ENCODE results near the gene SEMA5B.

Gene SEMA5B

GRCh38 chr3:122942937-122943827 is 84.4 kb downstream of the SEMA5B start:
- no peak overlapping the region for H3K9ac ChIP-seq (ENCODE audit: low read depth, low read length)
- H3K4me1 ChIP-seq (ENCODE audit: control insufficient read depth, insufficient read depth, low read length) = peaks cover 5% of the 10 kb centered on the region; the same call in 1 of the 2 replicates
- no peak overlapping the region for H3K4me3 ChIP-seq (ENCODE audit: low read depth, low read length)
- no peaks in the 10 kb centered on the region for H3K9me3 ChIP-seq (ENCODE audit: control insufficient read depth, insufficient read depth, low read length)
- H3K36me3 ChIP-seq (ENCODE audit: control insufficient read depth, insufficient read depth, low read length) = no peaks in the 10 kb centered on the region
- no peak overlapping the region for H3K27ac ChIP-seq (ENCODE audit: low read depth, low read length)
- H3K27me3 ChIP-seq (ENCODE audit: control insufficient read depth, insufficient read depth, low read length) = peaks cover 10% of the 10 kb centered on the region

GRCh38 chr3:122942239-122942638 is 85.3 kb downstream of the SEMA5B start:
- Histone ChIP-seq H3K4me1 (ENCODE audit: control insufficient read depth, insufficient read depth, low read length) (0 out of 2 replicates have a peak, but pooled peaks cover 5% of the 10 kb centered on the region), H3K27ac (ENCODE audit: low read depth, low read length) (no peak overlapping the region), H3K9ac (ENCODE audit: low read depth, low read length) (no peak overlapping the region)

GRCh38 chr3:122941228-122942206 is 86.0 kb downstream of the SEMA5B start:
- Histone ChIP-seq H3K4me1 (ENCODE audit: control insufficient read depth, insufficient read depth, low read length) (0 out of 2 replicates have a peak, but pooled peaks cover 5% of the 10 kb centered on the region), H3K9ac (ENCODE audit: low read depth, low read length) (no peak overlapping the region), H3K4me3 (ENCODE audit: low read depth, low read length) (no peak overlapping the region), H3K36me3 (ENCODE audit: control insufficient read depth, insufficient read depth, low read length) (no peaks in the 10 kb centered on the region), H3K27ac (ENCODE audit: low read depth, low read length) (no peak overlapping the region), H3K27me3 (ENCODE audit: control insufficient read depth, insufficient read depth, low read length) (peaks cover 10% of the 10 kb centered on the region), H3K9me3 (ENCODE audit: control insufficient read depth, insufficient read depth, low read length) (no peaks in the 10 kb centered on the region)

More at GRCh38 chr3:122942239-122942638, 85.3 kb downstream of the SEMA5B start:
- Histone ChIP-seq H3K27me3 (ENCODE audit: control insufficient read depth, insufficient read depth, low read length) (peaks cover 10% of the 10 kb centered on the region), H3K4me3 (ENCODE audit: low read depth, low read length) (no peak overlapping the region), H3K9me3 (ENCODE audit: control insufficient read depth, insufficient read depth, low read length) (no peaks in the 10 kb centered on the region), H3K36me3 (ENCODE audit: control insufficient read depth, insufficient read depth, low read length) (no peaks in the 10 kb centered on the region)

GRCh38 chr3:122940628-122941086 is 86.9 kb downstream of the SEMA5B start:
- Histone ChIP-seq H3K4me3 (ENCODE audit: low read depth, low read length) (no peak overlapping the region), H3K4me1 (ENCODE audit: control insufficient read depth, insufficient read depth, low read length) (0 out of 2 replicates have a peak, but pooled peaks cover 5% of the 10 kb centered on the region), H3K36me3 (ENCODE audit: control insufficient read depth, insufficient read depth, low read length) (no peaks in the 10 kb centered on the region)

GRCh38 chr3:122938783-122939425 is 88.7 kb downstream of the SEMA5B start:
- Histone ChIP-seq H3K27me3 (ENCODE audit: control insufficient read depth, insufficient read depth, low read length) (peaks cover 5% of the 10 kb centered on the region; the same call in 1 of the 2 replicates), H3K4me3 (ENCODE audit: low read depth, low read length) (no peak overlapping the region), H3K4me1 (ENCODE audit: control insufficient read depth, insufficient read depth, low read length) (0 out of 2 replicates have a peak, but pooled peaks cover 5% of the 10 kb centered on the region), H3K9me3 (ENCODE audit: control insufficient read depth, insufficient read depth, low read length) (no peaks in the 10 kb centered on the region), H3K36me3 (ENCODE audit: control insufficient read depth, insufficient read depth, low read length) (no peaks in the 10 kb centered on the region), H3K9ac (ENCODE audit: low read depth, low read length) (no peak overlapping the region), H3K27ac (ENCODE audit: low read depth, low read length) (no peak overlapping the region)

More at GRCh38 chr3:122940628-122941086, 86.9 kb downstream of the SEMA5B start:
- Histone ChIP-seq H3K27ac (ENCODE audit: low read depth, low read length) (no peak overlapping the region), H3K9ac (ENCODE audit: low read depth, low read length) (no peak overlapping the region), H3K9me3 (ENCODE audit: control insufficient read depth, insufficient read depth, low read length) (no peaks in the 10 kb centered on the region), H3K27me3 (ENCODE audit: control insufficient read depth, insufficient read depth, low read length) (peaks cover 10% of the 10 kb centered on the region; the same call in 1 of the 2 replicates)

GRCh38 chr3:122937745-122938144 is 89.8 kb downstream of the SEMA5B start:
- no peak overlapping the region for H3K27ac ChIP-seq (ENCODE audit: low read depth, low read length)
- no peak overlapping the region for H3K9ac ChIP-seq (ENCODE audit: low read depth, low read length)
- no peaks in the 10 kb centered on the region for H3K36me3 ChIP-seq (ENCODE audit: control insufficient read depth, insufficient read depth, low read length)
- H3K27me3 ChIP-seq (ENCODE audit: control insufficient read depth, insufficient read depth, low read length) = no peaks in the 10 kb centered on the region
- no peak overlapping the region for H3K4me3 ChIP-seq (ENCODE audit: low read depth, low read length)
- no peaks in the 10 kb centered on the region for H3K4me1 ChIP-seq (ENCODE audit: control insufficient read depth, insufficient read depth, low read length)
- H3K9me3 ChIP-seq (ENCODE audit: control insufficient read depth, insufficient read depth, low read length) = no peaks in the 10 kb centered on the region

- no peak overlapping the region for H3K4me3 ChIP-seq (ENCODE audit: low read depth, low read length)
Measured at GRCh38 chr3:122936986-122937385, 90.6 kb downstream of the SEMA5B start.

GRCh38 chr3:122936335-122936734 is 91.2 kb downstream of the SEMA5B start:
- Histone ChIP-seq H3K4me3 (ENCODE audit: low read depth, low read length) (no peak overlapping the region), H3K27ac (ENCODE audit: low read depth, low read length) (no peak overlapping the region), H3K27me3 (ENCODE audit: control insufficient read depth, insufficient read depth, low read length) (no peaks in the 10 kb centered on the region), H3K9me3 (ENCODE audit: control insufficient read depth, insufficient read depth, low read length) (no peaks in the 10 kb centered on the region), H3K4me1 (ENCODE audit: control insufficient read depth, insufficient read depth, low read length) (no peaks in the 10 kb centered on the region), H3K9ac (ENCODE audit: low read depth, low read length) (no peak overlapping the region), H3K36me3 (ENCODE audit: control insufficient read depth, insufficient read depth, low read length) (no peaks in the 10 kb centered on the region)

More at GRCh38 chr3:122936986-122937385, 90.6 kb downstream of the SEMA5B start:
- H3K9me3 ChIP-seq (ENCODE audit: control insufficient read depth, insufficient read depth, low read length) = no peaks in the 10 kb centered on the region
- no peaks in the 10 kb centered on the region for H3K4me1 ChIP-seq (ENCODE audit: control insufficient read depth, insufficient read depth, low read length)
- no peak overlapping the region for H3K27ac ChIP-seq (ENCODE audit: low read depth, low read length)
- no peaks in the 10 kb centered on the region for H3K27me3 ChIP-seq (ENCODE audit: control insufficient read depth, insufficient read depth, low read length)
- H3K36me3 ChIP-seq (ENCODE audit: control insufficient read depth, insufficient read depth, low read length) = no peaks in the 10 kb centered on the region
- H3K9ac ChIP-seq (ENCODE audit: low read depth, low read length) = no peak overlapping the region

GRCh38 chr3:122934251-122934650 is 93.3 kb downstream of the SEMA5B start:
- H3K27me3 ChIP-seq (ENCODE audit: control insufficient read depth, insufficient read depth, low read length) = no peaks in the 10 kb centered on the region
- no peaks in the 10 kb centered on the region for H3K4me1 ChIP-seq (ENCODE audit: control insufficient read depth, insufficient read depth, low read length)
- no peaks in the 10 kb centered on the region for H3K9me3 ChIP-seq (ENCODE audit: control insufficient read depth, insufficient read depth, low read length)
- H3K36me3 ChIP-seq (ENCODE audit: control insufficient read depth, insufficient read depth, low read length) = no peaks in the 10 kb centered on the region
- no peak overlapping the region for H3K9ac ChIP-seq (ENCODE audit: low read depth, low read length)
- no peak overlapping the region for H3K4me3 ChIP-seq (ENCODE audit: low read depth, low read length)
- H3K27ac ChIP-seq (ENCODE audit: low read depth, low read length) = no peak overlapping the region

GRCh38 chr3:122932251-122932967 is 95.2 kb downstream of the SEMA5B start:
- no peaks in the 10 kb centered on the region for H3K27me3 ChIP-seq (ENCODE audit: control insufficient read depth, insufficient read depth, low read length)
- H3K36me3 ChIP-seq (ENCODE audit: control insufficient read depth, insufficient read depth, low read length) = no peaks in the 10 kb centered on the region
- no peak overlapping the region for H3K4me3 ChIP-seq (ENCODE audit: low read depth, low read length)
- no peak overlapping the region for H3K9ac ChIP-seq (ENCODE audit: low read depth, low read length)
- no peak overlapping the region for H3K27ac ChIP-seq (ENCODE audit: low read depth, low read length)
- no peaks in the 10 kb centered on the region for H3K4me1 ChIP-seq (ENCODE audit: control insufficient read depth, insufficient read depth, low read length)
- no peaks in the 10 kb centered on the region for H3K9me3 ChIP-seq (ENCODE audit: control insufficient read depth, insufficient read depth, low read length)

Measured in HUES48 (cell line).